Kidney capillary endothelial cell (primary cell): Measurements from ENCODE around the gene MGRN1.

Source experiments
- DNase-seq: peaks from one replicate; pipeline ENCODE4 v3.0.0-alpha.2; 2018; ENCODE audit warnings: low spot score

MGRN1 gene

GRCh38 chr16:4654011-4654963 is 29.7 kb downstream of the MGRN1 start:
- no peak for DNase-seq

DNA sequence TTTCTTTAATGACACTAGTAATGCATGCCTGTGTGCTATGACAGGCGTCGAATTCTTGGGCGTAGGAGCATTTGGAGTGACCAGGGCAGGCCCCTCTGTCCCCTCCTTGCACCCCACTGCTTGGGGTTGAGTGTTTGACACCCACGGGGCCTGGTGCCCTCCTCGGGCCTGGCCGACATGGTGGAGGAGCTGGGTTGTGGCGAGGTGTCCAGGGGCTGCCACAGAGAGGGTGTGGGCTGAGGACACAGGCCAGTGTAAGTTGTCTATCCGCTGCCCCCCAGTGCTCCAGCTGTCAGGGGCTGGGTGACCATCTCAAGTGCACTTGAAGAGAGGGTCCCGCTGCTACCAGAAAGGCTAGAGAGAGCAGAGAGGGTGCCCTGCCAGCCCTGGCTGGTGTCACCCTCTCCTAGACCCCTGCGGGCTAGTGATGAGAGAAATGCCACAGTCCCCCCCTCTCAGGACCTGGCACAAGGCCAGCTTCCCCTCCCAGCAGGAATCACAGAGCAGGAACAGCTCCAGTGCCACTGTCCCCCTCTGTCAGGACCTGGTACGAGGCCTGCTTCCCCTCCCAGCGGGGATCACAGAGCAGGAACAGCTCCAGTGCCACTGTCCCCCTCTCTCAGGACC is 30.5 kb downstream of the MGRN1 start:
- DNase-seq: no peak

GRCh38 chr16:4655801-4656200 is 31.2 kb downstream of the MGRN1 start:
- DNase-seq: no peak

DNA sequence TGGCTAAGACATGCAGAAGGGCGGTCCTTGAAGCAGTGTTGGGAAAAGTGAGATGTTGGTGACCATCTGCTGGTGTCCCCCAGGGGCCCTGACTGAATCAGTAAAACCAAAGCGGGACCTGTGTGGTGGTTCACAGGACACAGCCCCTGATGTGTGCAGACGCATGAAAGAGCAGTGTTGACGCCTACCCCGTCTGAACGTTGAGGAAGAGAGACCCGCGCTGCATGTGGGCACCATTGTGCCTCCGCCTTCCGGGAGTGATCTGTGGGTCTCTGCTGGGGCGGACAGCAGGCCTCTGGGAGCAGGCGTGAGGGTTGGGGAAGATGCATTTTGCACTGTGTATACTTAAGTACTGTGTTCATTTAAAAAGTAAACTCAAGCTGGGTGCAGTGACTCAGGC is 31.6 kb downstream of the MGRN1 start:
- no peak for DNase-seq

- DNase-seq: no peak
Measured at GRCh38 chr16:4656695-4657686, 32.4 kb downstream of the MGRN1 start.

DNA sequence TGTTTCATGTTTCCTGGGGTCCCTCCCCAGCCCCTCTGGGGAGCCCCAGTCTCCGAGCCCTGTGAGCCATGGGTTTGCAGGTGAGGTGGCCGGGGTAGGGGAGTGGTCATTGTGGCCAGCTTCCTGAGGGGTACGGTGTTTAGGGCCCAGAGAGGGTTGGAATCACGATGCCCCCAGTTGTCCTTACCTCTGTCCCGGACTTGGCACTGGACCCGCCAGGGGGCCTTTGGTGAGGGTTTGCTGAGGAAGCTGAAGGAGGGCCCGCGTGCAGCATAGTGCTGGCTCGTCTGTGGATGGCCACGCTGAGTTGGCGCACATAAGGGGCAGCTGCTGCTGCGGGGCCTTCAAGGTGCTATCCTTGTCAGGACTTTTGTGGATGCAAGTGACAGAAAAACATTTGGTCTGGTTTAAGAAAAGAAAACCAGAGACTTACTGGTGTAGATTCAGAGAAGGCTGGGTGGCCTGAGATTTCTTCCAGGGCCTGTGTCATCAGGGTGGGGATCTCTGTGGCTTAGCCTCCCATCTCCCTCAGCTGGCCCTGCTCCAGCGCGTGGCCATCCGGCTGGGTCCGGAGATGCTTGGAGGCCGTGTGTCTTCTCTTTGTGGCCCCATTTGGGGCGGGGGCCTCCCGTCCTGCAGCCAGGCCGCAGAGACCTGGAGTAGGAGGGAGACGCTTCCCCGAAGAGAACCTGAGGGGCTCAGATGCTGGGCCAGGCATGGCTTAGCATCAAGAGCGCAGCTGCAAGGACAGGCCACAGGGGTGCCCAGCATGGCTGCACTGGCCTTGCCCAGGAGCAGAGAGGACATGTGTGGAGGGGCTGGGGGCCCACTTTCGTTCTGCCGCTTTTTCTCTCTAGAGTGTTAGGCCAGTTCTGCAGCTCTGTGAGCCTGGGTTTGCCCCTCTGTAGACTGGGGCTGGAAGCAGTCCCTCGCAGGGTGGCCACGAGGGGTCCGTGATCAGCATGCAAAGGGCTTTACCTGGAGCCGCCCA is 35.0 kb downstream of the MGRN1 start:
- no peak for DNase-seq

DNA sequence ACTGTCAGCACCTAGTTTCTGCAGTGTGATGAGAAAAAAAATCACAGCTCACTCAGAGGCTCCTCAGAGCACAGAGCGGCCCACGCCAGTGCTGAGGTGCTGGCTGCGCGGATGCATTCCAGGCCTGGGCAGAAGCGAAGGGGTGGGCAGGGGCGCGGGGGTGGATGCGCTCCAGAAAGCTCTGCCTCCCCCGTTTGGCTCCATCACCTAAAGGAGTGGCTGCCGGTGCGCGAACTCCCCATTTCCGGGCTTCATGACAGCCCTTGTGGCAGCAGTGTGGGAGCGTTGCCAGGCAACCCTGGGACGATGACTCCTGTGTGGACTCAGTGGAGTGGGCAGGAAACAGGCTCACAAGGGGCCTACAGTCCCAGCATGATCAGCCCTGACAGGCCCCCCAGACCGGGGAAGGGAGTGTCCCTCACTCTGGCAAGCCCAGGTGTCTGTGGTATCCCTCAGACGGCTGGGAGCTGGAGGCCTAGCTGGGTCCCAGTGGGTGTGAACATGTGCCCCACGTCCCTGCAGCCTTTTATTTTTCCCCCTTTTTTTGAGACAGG is 35.9 kb downstream of the MGRN1 start:
- DNase-seq: peak; percentile 79

- DNase-seq: no peak
Measured at GRCh38 chr16:4661661-4662060, 37.0 kb downstream of the MGRN1 start.

DNA sequence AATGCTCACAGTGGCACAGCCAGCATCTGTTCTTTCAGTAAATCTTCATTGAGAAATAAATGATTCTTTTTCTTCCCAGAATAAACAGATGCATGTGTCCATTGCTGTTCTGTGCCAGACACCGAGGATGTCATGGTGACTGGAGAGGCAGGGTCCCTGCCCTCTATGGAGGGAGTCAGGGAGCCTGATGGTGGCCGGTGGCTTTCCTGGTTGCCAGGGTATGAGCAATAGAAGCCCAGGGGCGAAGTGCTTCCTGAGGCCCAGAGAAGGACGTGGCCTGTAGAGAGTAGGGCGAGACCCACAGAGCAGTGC is 38.8 kb downstream of the MGRN1 start:
- no peak for DNase-seq

DNA sequence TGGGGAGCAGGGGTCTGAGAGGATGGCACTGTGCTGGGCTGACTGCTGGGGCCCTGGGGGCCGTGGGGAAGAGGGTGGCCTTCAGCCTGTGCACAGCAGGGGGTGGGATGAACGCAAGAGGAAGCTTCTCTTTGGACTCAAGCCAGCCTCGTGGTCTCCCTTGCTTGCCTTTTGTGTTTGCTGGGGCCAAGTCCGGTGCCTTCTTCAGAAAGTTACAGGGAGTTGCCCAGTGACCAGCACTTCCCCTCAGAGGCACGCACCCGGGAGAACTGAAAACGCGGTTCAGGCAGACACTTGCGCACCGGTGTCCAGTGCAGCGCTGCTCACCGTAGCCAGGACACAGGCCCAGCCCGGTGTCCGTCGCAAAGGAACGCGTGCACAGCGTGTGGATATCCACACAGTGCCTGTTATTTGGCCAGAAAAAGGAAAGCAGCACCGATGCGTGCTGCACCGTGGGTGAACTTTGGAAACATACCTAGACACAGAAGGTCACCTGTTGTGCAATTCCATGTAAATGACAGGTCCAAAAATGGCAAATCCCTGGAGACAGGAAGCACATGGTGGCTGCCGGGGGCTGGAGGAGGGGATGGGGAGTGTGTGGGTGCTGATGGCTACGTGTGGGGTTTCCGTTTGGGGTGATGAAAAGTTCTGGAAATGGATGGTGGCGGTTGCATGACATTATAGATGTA is 39.3 kb downstream of the MGRN1 start:
- DNase-seq: peak; percentile 46

GRCh38 chr16:4664538-4665418 is 40.2 kb downstream of the MGRN1 start:
- DNase-seq: peak; percentile 13

- no peak for DNase-seq
Measured at GRCh38 chr16:4666537-4667202, 42.0 kb downstream of the MGRN1 start.

GRCh38 chr16:4667203-4667963 is 42.8 kb downstream of the MGRN1 start:
- no peak for DNase-seq

- DNase-seq: no peak
Measured at GRCh38 chr16:4668313-4668960, 43.8 kb downstream of the MGRN1 start.

DNA sequence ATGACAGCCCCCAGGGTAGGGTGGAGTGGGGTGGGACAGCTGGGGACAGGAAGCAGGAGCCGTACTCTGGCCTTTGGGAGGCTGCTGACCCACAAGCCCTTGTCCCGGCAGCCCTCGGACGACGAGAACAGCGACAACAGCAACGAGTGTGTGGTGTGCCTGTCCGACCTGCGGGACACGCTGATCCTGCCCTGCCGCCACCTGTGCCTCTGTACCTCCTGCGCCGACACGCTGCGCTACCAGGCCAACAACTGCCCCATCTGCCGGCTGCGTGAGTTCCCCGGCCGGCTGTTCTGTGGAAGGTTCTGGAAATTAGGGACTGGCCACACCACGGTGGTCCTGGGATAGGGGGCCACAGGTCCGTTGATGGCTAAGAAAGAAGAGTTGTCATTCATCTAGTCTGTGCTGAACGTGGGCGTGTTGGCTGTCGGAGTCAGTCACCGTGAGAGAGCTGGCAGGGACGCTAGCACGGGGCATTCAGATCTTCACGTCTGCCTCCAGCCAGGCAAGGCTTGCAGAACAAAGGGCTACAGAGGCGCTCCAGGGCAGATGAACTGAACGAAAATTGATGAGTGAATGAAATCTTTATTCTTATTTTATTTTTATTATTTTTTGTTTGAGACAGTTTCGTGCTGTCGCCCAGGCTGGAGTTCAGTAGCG is 48.9 kb downstream of the MGRN1 start:
- no peak for DNase-seq

DNA sequence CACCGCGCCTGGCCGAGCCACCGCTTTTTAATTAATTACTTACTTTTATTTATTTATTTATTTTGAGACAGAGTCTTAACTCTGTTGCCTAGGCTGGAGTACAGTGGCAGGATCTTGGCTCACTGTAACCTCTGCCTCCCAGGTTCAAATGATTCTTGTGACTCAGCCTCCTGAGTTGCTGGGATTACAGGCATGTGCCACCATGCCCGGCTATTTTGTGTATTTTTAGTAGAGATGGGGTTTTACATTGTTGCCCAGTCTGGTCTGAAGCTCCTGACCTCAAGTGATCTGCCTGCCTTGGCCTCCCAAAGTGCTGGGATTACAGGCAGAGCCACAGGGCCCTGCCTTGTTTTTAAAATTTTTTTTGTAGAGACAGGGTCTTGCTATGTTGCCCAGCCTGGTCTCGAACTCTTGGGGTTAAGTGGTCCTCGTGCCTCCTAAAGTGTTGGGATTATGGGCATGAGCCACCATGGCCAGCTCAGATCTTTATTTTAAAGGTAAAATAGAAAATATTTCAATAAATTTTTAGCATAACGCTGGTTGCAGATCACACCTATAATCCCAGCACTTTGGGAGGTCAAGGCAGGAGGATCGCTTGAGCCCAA is 50.4 kb downstream of the MGRN1 start:
- DNase-seq: no peak
